Measurements from ENCODE around the gene CMTR1.

Gene CMTR1

DNA sequence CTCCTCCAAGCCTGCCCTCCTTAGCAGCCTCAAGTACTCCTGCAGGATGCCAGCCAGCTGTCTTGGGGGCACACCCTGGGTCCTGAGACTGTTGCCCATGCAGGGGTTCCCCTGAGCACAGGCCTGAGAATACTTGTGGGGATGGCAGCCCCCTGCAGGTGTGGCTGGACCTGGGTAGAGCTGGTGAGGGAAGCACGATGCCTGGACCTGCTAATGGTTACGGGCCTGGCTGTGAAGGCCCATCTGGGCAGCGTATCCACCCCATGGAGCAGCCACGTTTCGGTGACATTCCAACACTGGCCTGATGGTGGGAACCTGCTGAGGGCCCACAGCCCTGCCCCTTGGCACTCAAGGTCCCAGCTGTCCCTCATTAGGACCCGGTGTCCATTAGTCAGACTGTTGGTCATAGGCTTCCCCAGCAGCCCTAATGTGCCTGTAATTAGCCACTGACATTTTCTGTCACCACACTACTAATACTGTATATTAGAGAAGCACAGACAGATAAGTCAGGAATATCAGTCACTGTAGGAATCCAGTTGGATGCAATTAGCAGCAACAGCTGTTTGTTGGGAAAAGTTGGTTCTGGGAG, 46.3 kb downstream of the CMTR1 start:
- no peak for FAIRE-seq

DNA sequence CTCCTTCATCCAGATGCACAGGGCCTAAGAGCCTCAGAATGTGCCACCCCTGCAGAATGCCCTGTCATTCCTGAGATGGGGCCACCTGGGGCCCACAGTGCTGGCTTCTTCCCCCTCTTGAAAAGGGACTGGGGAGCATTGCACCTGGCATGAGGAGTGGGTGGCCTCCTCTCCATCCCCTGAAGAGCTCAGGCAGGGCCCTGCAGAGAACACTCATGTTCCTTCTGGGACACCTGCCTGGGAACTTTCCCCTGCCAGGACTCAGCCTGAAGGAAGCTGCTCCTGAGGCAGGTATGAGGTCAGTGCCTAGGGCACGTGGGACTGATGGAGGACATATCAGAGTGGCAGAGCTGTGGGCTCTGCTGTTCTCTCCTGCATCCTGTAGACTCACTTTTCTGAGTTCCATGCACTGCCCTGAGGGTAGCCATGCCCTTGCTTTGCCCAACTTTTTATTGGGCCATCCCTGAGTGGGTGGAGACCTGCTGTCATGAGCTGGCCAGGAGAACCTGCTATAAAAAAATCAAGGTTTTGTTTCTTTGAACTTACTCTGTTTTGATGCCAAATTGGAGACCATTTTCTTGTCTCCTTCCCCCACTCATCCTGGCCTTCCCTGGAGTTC, 47.2 kb downstream of the CMTR1 start:
- no peak for FAIRE-seq

DNA sequence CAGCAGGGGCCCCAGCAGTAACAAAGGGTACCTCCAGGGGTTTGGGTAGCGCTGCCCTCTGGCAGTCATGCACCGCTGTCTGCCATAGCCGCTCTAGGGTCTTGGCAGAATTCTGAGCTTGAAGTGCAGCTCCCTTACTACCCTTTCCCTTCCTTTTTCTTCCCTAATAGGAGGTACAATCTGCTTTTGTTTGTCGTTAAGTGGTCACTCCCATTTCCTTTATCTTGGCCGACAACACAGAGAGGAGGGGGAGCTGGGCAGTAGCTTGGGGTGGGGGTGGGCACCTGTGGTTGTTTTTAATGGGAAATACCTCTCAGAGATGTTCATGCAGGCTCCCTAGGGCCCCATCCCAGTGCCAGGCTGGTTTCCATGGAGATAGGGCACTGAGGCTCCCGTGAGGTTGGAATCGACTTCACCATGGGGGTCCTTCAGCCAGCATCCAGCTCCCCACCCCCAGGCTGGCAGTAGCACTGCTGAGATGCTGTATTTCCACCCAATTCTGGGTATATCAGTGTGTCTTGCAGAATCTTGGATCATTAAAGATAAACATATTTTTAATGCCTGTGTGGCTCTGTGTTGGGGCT, 48.0 kb downstream of the CMTR1 start:
- no peak for FAIRE-seq

DNA sequence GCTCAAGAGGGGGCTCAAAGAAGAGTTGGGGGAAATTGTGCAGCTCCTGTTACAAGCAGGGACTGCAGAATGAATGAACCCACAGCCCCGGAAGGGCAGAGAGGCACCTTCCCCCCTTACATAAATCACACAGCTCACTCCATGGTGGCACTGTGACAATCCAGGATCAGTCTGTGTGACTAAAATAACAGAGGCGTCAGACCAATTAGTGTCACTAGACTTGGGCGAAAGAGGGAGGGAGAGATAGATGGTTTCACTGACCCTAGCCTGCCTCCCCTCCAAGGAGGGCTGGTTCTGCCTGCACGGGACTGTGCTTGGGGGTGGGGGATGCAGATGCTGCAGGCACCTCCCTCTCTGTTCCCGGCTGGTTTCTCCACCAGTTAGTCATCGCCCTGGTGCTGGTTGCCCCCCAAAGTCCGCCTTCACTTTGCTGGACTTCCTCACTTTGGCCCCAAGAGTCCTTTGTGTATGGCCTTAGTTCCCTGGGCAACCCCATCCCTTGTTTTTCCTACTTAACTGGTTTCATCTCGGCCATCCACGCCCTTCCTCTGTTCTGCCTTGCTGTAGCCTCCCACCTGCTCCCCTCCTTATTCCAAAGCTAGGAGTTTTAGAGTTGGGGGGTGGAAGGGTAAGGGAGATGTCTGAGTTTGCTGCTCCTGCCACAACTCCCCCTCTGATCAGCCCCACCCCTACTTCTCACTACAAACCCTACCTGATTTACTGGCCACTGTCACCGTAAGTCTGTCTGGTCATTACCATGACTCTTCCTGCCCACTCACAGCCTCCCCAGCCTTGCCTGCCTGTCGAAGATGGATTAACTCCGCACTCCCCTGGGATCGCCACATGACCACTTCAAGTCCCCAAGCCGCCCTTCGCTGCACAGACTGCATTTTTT, 48.9 kb downstream of the CMTR1 start:
- FAIRE-seq: no peak

DNA sequence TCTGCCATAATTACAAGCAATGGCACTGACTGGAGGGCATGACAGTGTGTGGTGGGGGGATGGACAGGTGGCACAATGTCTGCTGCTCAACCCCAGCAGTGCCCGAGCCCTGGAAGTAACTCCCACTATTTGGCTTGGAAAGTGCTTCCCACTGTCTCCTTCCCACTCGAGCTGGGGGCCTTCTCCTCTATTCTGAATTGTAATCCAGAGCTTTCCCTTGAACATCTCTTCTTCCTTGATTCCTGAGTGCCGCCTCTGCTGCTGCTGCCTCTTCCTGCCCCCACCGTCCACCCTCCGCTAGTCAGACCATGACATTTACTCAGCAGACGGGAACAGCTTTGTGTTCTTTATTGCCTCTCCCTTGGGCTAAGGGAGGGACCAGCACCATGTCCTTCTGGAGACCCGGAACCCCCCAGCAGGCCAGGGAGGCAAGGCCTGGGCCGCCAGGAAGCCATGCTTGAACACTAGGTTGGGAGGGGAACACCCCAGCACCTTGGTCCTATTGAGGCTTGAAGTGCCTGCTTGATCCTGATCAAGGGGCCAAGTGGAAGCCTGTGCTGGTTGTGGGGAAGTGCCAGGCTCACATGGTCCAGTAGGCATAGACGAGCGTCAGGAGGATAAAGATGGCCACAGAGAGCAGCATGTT, 49.7 kb downstream of the CMTR1 start:
- FAIRE-seq: no peak

DNA sequence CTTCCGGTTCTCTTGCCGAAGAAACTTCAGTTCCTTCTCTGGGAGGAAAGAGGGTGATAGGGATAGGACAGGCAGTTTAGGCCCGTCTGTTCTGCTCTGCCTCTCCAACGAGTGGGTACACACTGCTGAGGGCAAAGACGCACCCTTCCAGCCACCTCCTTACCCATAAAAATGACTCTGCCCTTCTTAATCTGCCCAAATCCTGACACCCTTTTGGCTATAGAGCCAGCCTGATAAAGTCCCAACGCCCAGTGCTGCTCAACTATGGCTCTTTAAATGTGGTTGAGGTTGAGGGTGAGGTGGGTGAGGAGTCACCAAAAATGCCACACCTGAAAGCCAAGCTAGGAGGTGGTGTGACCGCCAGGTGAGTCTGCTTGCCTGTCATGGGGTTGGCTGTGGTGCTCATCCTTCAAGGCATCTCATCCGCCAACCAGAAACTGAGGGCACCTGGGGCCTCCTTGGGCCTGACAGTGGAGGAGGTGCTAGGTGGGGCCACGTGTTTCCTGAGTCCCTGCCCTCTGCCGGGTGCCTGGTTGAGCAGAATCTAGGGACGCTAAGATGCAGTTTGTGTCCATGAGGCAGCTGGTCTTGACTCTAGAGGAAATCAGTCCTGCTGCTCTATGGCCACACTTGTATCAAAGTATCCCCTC, 50.4 kb downstream of the CMTR1 start:
- no peak for FAIRE-seq

DNA sequence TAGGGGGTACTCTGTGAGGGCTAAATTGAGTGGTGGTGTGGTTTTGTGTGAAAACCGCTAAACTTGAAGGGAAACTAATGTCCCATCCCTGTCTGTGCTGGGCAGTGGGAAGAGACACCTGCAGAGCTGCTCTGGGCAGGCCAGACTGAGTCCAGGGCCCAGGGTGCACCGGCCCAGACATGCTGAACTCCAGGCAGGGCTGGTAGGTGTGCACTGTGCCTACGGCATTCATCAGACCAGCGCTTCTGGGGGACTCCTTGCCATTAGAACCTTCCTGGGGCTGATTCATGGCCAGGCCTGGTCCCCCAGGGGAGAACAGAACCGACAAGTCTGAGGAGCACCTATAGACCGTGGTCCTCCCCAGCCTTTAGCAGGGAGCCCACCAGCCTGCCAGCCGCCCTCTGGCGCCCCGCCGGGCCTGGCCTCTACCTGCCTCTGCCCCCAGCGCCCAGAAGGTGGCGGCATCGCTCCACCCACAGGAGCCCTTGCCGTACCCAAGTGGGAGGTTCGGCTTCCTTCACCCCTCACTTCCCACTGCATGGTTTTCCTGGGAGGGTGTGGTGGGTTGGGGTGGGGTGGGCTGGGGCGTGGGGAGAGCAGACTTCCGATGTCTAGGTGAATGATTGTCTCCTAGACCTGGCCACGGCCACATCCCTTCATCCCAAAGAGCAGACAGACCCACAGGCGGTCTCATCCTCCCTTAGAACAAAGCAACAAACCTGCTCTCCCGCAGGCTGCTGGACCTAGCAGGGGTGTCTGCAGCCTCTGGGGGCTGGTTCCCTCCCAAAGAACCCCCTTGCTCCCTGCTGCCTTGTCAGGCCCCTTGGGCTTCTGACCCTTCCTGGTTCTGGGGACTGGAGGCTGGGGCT, 51.1 kb downstream of the CMTR1 start:
- FAIRE-seq: no peak

DNA sequence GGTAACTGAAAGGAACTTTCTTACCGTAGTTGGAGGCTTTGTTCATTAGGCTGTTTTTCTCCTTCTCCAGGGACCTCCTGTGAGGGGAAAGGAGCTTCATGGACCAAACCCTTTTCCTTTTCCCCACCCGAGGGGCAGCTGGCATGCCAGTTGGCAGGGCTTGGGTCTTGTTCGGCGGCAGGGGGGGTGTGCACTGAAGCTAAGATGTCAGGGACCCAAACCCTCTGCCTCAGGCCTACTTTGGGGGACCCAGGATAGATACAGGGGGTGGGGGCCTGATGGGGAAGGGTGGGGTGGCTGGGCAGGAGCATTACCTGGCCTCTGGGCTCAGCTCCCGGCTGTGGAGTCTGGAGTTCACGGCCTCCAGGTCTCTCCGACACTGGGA, 51.8 kb downstream of the CMTR1 start:
- no peak for FAIRE-seq

DNA sequence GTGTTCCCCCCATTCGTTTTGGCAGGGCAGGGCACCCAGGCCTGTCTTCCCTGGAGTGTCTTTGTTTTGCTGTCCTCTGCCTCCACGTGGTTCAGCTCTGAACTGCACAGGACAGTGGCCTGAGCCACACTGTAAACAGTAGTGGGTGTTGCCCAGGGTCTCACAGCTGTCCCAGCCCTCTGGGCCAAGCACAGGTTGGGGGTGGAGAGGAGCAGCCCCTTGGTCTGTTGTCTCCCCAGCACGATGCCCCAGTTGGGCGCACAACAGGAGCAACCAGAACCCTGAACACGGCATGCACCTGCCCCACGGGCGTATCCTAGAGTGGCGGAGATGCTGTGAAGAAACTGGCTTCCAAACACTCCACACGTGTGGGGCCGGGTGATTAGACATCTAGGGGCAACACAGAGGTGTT, 52.3 kb downstream of the CMTR1 start:
- no peak for FAIRE-seq

DNA sequence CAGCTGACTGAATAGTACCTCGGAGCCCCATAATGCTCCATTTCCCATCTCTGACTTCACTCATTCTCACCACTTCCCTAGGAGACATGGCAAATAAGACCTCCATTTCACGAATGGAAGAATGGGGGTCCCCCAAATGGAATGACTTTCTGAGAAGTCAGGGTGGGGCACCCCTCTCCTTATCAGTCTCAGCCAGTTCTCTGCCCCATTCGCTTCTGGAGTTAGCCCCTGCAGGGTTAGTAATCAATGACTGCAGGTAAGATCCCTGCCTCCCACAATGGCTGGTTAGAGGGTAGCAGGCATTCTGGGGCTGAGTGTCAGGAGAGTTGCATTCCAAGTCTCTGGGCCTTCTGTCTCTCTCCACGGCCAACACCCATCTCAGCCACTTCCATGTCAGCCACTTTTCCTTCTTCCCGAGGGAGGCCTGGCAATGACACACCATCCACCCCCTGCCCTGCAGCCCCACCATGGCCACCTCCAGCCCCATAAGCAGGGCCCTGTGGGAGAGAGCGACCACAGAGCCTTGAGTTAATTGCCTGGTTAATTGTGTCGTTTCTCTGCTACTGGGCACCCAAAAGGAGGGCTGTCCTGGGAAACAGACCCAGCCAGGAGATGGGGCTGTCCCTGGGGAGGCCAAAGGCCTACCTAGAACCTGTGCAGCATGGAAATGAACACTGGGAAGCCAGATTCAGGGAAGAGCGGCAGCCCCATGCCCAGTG, 53.3 kb downstream of the CMTR1 start:
- FAIRE-seq: no peak

DNA sequence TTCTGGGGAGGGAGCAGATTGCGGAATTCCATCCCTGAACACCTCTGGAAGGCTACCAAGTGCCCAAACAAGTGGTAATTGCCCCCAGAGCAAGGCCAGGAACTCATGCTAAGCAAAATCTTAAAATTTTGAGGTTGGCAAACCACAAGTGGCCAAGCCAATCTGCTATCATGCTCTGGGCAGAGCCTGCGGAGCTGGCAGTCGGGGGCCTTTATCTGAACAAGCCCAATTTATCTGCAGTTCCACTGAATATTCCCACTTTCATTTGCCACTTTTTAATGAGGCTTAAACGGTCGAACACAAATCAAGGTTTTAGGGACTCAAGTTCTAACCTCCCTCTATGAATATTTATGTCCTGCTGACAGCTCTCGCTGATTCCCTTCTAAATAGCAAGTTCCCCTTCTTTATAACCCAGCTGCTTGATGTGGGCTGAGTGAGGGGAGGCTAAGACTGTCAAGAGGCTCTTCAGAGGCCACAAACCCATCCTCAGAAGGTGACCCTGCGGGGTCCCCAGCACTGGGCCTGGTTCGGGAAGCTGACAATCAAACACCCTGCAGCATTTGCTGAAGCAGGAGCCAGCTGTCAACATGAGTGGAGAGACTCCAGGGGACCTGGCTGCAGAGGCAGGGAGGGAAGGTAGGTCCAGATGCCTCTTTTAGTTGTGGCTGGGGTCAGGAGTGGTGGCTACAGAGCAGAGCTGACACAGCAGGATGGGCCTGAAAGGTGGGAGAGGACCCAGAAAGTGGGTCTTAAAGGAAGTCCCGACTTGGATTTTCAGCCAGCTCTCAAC, 54.8 kb downstream of the CMTR1 start:
- FAIRE-seq: no peak

DNA sequence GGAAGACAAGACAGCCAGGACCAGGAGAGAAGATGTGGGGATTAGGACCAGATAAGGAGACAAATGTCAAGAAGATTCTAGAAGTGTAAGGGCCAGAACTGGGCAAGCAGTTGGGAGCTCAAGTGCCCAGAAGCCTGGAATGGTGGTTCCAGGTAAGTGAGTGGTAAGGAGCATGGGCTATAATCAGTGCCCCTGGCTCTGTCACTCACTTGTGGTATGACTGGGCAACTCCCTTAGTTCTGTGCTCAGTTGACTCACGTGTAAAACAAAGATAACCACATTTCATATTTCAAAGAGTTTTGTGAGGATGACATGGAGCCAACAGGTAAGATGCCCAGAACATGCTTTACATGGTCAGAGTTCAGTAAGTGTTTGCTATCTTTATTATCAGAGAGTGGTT, 55.5 kb downstream of the CMTR1 start:
- no peak for FAIRE-seq

DNA sequence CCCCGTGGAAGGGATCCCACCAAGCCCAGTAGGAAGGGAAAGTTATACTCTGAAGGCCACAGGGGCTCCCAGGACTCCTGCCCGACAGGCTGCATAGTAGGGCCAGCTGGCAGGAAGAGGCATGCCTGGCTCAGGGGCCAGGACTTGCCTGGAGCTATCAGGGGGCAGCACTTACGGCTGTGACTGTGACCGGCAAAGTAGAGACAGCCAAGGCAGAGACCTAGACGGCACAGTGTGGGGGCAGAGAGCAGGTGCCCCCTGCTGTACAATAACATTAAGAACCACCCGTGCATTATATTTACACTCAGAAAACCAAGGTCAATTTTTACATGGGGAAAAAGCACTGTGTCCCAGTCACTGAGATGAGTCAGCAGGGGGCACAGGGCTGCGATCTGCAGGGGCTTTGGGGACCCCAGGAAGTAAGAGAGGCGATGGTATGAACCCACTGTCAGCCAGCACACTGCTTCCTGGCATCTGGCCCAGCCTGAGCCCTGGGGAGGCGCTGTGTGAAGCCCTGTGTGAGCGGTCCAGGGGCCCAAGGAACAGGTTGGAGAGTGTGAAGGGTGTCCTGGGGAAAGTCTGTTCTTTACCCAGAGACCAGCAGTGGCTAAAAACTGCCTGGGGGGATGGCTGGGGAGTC, 56.8 kb downstream of the CMTR1 start:
- no peak for FAIRE-seq

DNA sequence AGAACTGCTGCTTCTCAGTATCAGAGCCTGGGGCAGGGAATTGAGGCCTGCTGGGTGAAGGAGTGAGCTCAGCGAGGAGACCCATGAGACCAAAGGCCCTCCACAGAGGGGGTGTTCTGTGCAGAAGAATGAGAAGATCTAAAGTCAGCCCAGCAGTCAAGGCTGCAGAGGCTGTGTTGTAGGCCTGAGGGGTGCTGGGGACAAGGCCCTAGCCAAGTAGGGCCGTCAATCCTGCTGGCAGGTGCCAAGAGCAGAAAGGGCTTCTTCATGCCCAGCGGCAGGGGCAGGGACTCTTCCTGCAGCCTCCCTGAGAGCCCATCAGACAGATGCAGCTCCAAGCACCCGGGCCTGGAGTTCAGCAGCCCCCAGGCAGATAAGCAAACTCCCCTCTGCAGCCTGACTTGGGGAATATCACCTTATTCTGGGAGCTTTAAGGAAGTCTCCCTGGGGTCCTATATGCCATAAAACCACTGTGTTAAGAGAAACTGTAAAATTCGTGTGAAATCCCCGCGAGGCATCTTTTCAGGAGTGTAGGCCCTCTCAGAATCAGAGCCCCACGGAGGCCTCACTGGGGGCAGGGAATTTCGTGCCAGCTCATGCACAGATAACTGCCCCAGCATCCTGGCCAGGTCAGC, 57.6 kb downstream of the CMTR1 start:
- FAIRE-seq: no peak

DNA sequence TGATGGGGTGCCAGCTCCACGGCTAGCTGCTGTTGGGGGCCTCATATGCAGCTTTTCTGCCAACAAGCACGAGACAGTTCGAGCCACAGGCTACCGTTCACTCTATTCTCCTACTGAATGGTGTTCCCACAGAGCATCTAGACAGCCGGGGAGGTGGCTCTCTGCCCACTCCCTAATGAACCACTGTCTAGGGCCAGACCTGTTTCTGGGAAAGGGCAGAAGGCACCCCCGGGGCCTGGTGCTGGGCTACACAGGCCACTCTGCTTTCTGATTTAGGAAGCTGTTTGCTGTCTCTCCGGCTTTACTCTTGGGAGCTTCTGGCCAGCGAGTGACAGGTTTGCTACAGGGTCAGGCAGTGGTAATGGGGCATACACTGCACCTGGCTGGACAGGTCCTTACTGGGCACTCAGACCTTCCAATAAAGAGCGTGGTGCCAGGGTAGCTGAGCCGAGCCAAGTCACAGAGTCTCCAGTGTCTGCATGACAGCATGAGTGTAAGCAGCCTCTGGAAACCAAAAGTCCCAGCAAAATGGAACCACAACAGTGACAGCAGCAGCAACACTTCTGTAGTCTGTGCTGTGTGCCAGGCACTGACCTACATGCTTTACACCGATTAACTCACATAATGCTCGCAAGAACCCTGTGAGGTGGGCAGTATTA, 58.3 kb downstream of the CMTR1 start:
- no peak for FAIRE-seq

DNA sequence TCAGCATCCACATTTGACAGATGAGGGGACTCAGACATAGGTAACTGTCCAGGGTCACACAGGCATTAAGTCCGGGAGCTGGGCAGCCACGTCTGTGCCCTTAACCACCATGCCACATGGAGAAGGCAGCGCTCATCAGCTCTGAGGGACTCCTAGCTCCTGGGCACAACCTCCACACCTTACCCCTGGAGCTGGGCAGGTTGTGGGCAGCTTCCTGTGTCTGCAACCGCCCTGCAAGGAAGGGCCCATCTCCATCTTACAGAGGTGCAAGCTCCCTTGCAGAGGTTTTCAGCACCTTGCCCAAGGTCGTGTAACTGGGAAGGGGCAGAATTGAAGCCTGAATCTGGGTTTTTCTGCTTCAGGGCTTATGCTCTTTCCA, 58.8 kb downstream of the CMTR1 start:
- FAIRE-seq: no peak

DNA sequence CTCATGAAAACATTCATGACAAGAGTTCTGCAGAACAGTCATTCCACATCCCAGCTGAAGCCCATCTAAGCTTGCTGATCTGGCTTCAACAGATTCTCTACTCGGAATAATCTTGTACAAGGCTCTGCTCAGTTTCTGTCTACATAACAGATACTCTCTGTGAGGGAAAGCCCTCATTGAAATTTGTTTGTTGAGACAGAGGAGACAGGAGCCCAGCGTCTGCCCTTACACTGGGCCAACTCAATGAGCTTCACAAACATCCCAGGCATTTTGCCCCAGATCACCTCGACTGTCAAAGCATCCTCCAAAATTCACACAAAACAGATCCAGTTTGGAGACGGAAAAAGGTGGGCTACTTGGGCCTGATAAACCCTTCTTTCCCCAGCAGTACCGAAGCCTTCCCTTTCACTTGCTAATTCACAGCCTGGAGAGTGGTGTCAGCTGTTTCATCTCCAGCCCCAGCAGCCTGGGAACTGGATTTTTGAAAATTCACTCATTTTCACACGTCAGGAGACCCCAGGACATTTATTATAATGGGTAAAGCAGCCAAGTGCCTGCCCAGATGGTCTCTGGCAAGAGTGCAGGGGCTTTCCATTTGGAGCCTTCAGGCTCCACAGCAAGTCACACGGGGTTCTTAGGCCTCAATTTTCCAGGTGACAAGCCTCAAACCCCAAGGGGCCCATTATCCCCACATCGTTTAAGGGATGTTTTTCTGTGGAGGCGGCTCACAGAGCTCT, 59.4 kb downstream of the CMTR1 start:
- FAIRE-seq: no peak

All from A204.1 (cell line).